ENCODE data around the gene DNER. TPM values are rescaled to one million over a fixed set of nuclear protein-coding genes. Genes with fewer than 3 reads are reported as not detected.

DNER gene
- total RNA-seq, 4 donors from 2014 or later: 1.5 to 13.1 (median 4.7) TPM

GRCh38 chr2:229679393-229680125 is 34.8 kb downstream of the DNER start:
- TF ChIP-seq CTCF (IDR thresholded peaks at IDR 0.05) (no peak), POLR2A (IDR thresholded peaks at IDR 0.05) (no peak), EP300 (IDR thresholded peaks at IDR 0.05) (no peak)
- Histone ChIP-seq H3K27ac (no peak overlapping the region), H3K36me3 (no peaks in the 10 kb centered on the region), H3K27me3 (no peaks in the 10 kb centered on the region), H3K4me3 (no peak overlapping the region), H3K9me3 (no peaks in the 10 kb centered on the region), H3K4me1 (no peaks in the 10 kb centered on the region)
- WGBS, 2 donors: 81 to 82% methylated on average over 4 of the region's 4 CpGs
- DNase-seq (ENCODE audit: low spot score in 2 of 2): no peak

- WGBS, 2 donors: 34 to 36% methylated on average over 4 of the region's 4 CpGs
Observed at GRCh38 chr2:229675569-229675968, 38.8 kb downstream of the DNER start.

GRCh38 chr2:229674830-229675530 is 39.4 kb downstream of the DNER start:
- Histone ChIP-seq H3K27me3 (no peaks in the 10 kb centered on the region), H3K36me3 (no peaks in the 10 kb centered on the region), H3K4me3 (no peak overlapping the region), H3K4me1 (no peaks in the 10 kb centered on the region), H3K27ac (no peak overlapping the region), H3K9me3 (no peaks in the 10 kb centered on the region)
- WGBS, 2 donors: 89 to 92% methylated on average over 6 of the region's 6 CpGs
- no peak for DNase-seq (ENCODE audit: low spot score in 2 of 2)
- TF ChIP-seq POLR2A (IDR thresholded peaks at IDR 0.05): no peak
- no peak for TF ChIP-seq EP300 (IDR thresholded peaks at IDR 0.05)
- TF ChIP-seq CTCF (IDR thresholded peaks at IDR 0.05): no peak

More at GRCh38 chr2:229675569-229675968, 38.8 kb downstream of the DNER start:
- H3K36me3 ChIP-seq: no peaks in the 10 kb centered on the region
- no peak overlapping the region for H3K27ac ChIP-seq
- DNase-seq (ENCODE audit: low spot score in 2 of 2): no peak
- no peak overlapping the region for H3K4me3 ChIP-seq
- no peaks in the 10 kb centered on the region for H3K27me3 ChIP-seq
- H3K9me3 ChIP-seq: no peaks in the 10 kb centered on the region
- TF ChIP-seq CTCF (IDR thresholded peaks at IDR 0.05) (no peak), EP300 (IDR thresholded peaks at IDR 0.05) (no peak), POLR2A (IDR thresholded peaks at IDR 0.05) (no peak)
- H3K4me1 ChIP-seq: no peaks in the 10 kb centered on the region

DNA sequence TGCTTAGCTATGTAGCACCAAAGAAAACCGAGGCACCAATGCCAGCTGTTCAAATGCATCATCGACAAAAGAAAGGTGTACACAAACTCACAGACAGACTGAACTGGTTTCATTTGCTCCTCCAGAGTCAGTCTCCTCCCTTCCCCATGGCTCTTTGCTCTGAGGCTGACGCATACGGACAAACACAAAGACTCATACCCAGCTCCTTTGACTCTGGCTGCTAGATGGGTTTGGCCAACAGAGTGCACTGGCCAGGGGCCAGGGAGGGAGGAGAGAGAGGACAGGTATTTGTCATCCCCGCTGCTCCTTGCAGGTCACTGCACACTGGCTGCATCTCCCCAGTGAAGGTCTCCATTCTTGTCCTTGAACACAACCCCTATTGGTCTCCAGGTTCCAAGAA is 40.7 kb downstream of the DNER start:
- TF ChIP-seq CTCF (IDR thresholded peaks at IDR 0.05) (no peak), EP300 (IDR thresholded peaks at IDR 0.05) (no peak), POLR2A (IDR thresholded peaks at IDR 0.05) (no peak)
- Histone ChIP-seq H3K4me3 (no peak overlapping the region), H3K9me3 (no peaks in the 10 kb centered on the region), H3K36me3 (no peaks in the 10 kb centered on the region), H3K4me1 (no peaks in the 10 kb centered on the region), H3K27me3 (no peaks in the 10 kb centered on the region), H3K27ac (no peak overlapping the region)
- 89 to 94% methylated on average over 5 of the region's 5 CpGs for WGBS, 2 donors
- DNase-seq (ENCODE audit: low spot score in 2 of 2): no peak

- no peaks in the 10 kb centered on the region for H3K27me3 ChIP-seq
- 75 to 77% methylated on average over 8 of the region's 8 CpGs for WGBS, 2 donors
Observed at GRCh38 chr2:229672021-229672420, 42.3 kb downstream of the DNER start.

More at GRCh38 chr2:229672021-229672420, 42.3 kb downstream of the DNER start:
- Histone ChIP-seq H3K27ac (no peak overlapping the region), H3K4me1 (no peaks in the 10 kb centered on the region), H3K9me3 (no peaks in the 10 kb centered on the region), H3K4me3 (no peak overlapping the region), H3K36me3 (no peaks in the 10 kb centered on the region)
- DNase-seq (ENCODE audit: low spot score in 2 of 2): no peak
- TF ChIP-seq EP300 (IDR thresholded peaks at IDR 0.05): no peak
- TF ChIP-seq CTCF (IDR thresholded peaks at IDR 0.05): no peak
- no peak for TF ChIP-seq POLR2A (IDR thresholded peaks at IDR 0.05)
